H1 (cell line): ENCODE data around the gene GNG8. TPM values are rescaled to one million over a fixed set of nuclear protein-coding genes. Genes with fewer than 3 reads are reported as not detected.

Experiments used
- polyA plus RNA-seq, 7 experiments: library from polyadenylated mRNA; depleted of rRNA in 3 of 7; stranded (reverse) in 5 of 7; unstranded in 2 of 7; fragments of >200 nt in 5 of 7; fragments of 200-250 nt in 2 of 7; gene quantifications; 1 replicate in 5 of 7; 2 replicates in 1 of 7; 4 replicates in 1 of 7; pipeline versions ENCODE4 v1.2.1 to v1.2.3, GENCODE V29; 2011 to 2013; ENCODE audit warnings: missing spikeins in 2 of 7, mixed read lengths in 2 of 7
- total RNA-seq: library from RNA; stranded (reverse); fragmentation: NEBNext Ultra II Directional; extraction: Animal tissue kit (Norgen Biotek cat#: 25700); gene quantifications from 2 replicates; pipeline ENCODE4 v1.2.1, GENCODE V29; 2021

Gene GNG8
- total and polyA plus RNA-seq, 2 of the 8 experiments (the other 6 are each of a cell fraction or from before 2014, with no cell fraction given) = not detected

Other genes starting within 250 kb of the GNG8 start
- 13.6 and 15.1 TPM in 2 replicates for gene CCDC8, start 222.6 kb downstream of the GNG8 start, total RNA-seq
- gene CCDC8, start 222.6 kb downstream of the GNG8 start, polyA plus RNA-seq (2011; rRNA removed) = 4.9 and 6.6 TPM in 2 replicates
- gene PNMA8C, start 207.3 kb downstream of the GNG8 start, total RNA-seq = 1.7 and 1.8 TPM in 2 replicates
- 0.46 and 0.53 TPM in 2 replicates for gene PNMA8C, start 207.3 kb downstream of the GNG8 start, polyA plus RNA-seq (2011; rRNA removed)
- gene PNMA8A, start 164.6 kb downstream of the GNG8 start, total RNA-seq = 21.6 and 22.8 TPM in 2 replicates
- gene PNMA8A, start 164.6 kb downstream of the GNG8 start, polyA plus RNA-seq (2011; rRNA removed) = 9.2 and 10.0 TPM in 2 replicates
- gene PNMA8B, start 140.3 kb downstream of the GNG8 start, total RNA-seq = 1.2 and 1.4 TPM in 2 replicates
- 0.48 and 0.94 TPM in 2 replicates for gene PNMA8B, start 140.3 kb downstream of the GNG8 start, polyA plus RNA-seq (2011; rRNA removed)
- gene CALM3, start 34.9 kb downstream of the GNG8 start, total RNA-seq = 318 and 326 TPM in 2 replicates
- 315 and 405 TPM in 2 replicates for gene CALM3, start 34.9 kb downstream of the GNG8 start, polyA plus RNA-seq (2011; rRNA removed)
- not detected in 2 replicates for gene PTGIR, start 11.1 kb downstream of the GNG8 start, total RNA-seq
- gene PTGIR, start 11.1 kb downstream of the GNG8 start, polyA plus RNA-seq (2011; rRNA removed) = 0.15 and 0.19 TPM in 2 replicates
- 1.5 and 2.0 TPM in 2 replicates for gene DACT3, start 25.0 kb upstream of the GNG8 start, total RNA-seq
- gene DACT3, start 25.0 kb upstream of the GNG8 start, polyA plus RNA-seq (2011; rRNA removed) = 1.8 and 1.9 TPM in 2 replicates
- 63.8 and 73.1 TPM in 2 replicates for gene PRKD2, start 80.9 kb upstream of the GNG8 start, total RNA-seq
- gene PRKD2, start 80.9 kb upstream of the GNG8 start, polyA plus RNA-seq (2011; rRNA removed) = 24.4 and 34.9 TPM in 2 replicates
- 24.4 and 24.8 TPM in 2 replicates for gene FKRP, start 109.9 kb upstream of the GNG8 start, total RNA-seq
- gene FKRP, start 109.9 kb upstream of the GNG8 start, polyA plus RNA-seq (2011; rRNA removed) = 17.1 and 29.1 TPM in 2 replicates
- 120 and 124 TPM in 2 replicates for gene STRN4, start 110.2 kb upstream of the GNG8 start, total RNA-seq
- gene STRN4, start 110.2 kb upstream of the GNG8 start, polyA plus RNA-seq (2011; rRNA removed) = 187 and 298 TPM in 2 replicates
- 290 and 291 TPM in 2 replicates for gene SLC1A5, start 152.4 kb upstream of the GNG8 start, total RNA-seq
- gene SLC1A5, start 152.4 kb upstream of the GNG8 start, polyA plus RNA-seq (2011; rRNA removed) = 351 and 475 TPM in 2 replicates
- 195 and 205 TPM in 2 replicates for gene AP2S1, start 214.6 kb upstream of the GNG8 start, total RNA-seq
- gene AP2S1, start 214.6 kb upstream of the GNG8 start, polyA plus RNA-seq (2011; rRNA removed) = 211 and 314 TPM in 2 replicates
- 62.2 and 64.5 TPM in 2 replicates for gene ARHGAP35, start 224.8 kb upstream of the GNG8 start, total RNA-seq
- gene ARHGAP35, start 224.8 kb upstream of the GNG8 start, polyA plus RNA-seq (2011; rRNA removed) = 29.7 and 32.0 TPM in 2 replicates